K562 (cell line): ENCODE data around the gene CHN2. TPM values are rescaled to one million over a fixed set of nuclear protein-coding genes. Genes with fewer than 3 reads are reported as not detected.

Experiments
- ATAC-seq: fragments of 200-7000 bp; cut with Tn5 transposase; 3 replicates; pipeline ENCODE4 v1.9.1; 2020; ENCODE audit warnings: moderate library complexity
- BruUV-seq: library from RNA; stranded (reverse); fragments of 400-500 nt; replicated peaks from 2 replicates; lab custom pipeline; 2021; lab: Mats Ljungman, UMichigan
- CTCF ChIA-PET: fragments of 300-600 bp; formaldehyde crosslinking; extraction: SDS; loops from one replicate; lab custom pipeline; 2021; ENCODE audit warnings: low intra/inter-chr PET ratio; lab: Yijun Ruan, JAX
- POLR2A ChIA-PET: fragments of 300-600, 350-650 bp; sonication (Branson Sonifier 250); formaldehyde crosslinking; extraction: SDS; loops from one replicate; lab custom pipeline; 2021; ENCODE audit warnings: antibody characterized with exemption, inconsistent platforms; lab: Yijun Ruan, JAX
- DNase-seq, 4 experiments: peaks; one replicate each; pipeline versions ENCODE4 v3.0.0 to v3.0.0-alpha.2; 2011 to 2018; ENCODE audit warnings: low spot score in 3 of 4, mixed read lengths in 3 of 4; ENCODE audit errors: extremely low read depth in 1 of 4
- FAIRE-seq: peaks from 2 replicates; lab custom pipeline; 2011; peaks lifted over from hg19 to GRCh38; lab: Jason Lieb, UNC
- H2AFZ ChIP-seq: 2 replicates; pipeline ENCODE4 v1.6.0; 2011; ENCODE audit warnings: low read depth, low read length, control low read depth, inconsistent platforms
- H3K27ac ChIP-seq: fragments of 200-600 bp; 3 replicates; pipeline ENCODE4 v1.8.0; 2011; ENCODE audit warnings: low read depth, mild to moderate bottlenecking, control low read depth, inconsistent platforms, low read length, moderate library complexity, mixed read lengths; ENCODE audit errors: extremely low read depth
- H3K27me3 ChIP-seq, 2 experiments: fragments of 300-600 bp in 1 of 2; 2 replicates in 1 of 2; 3 replicates in 1 of 2; pipeline versions ENCODE4 v1.6.0 to v1.8.0; 2011; ENCODE audit warnings: inconsistent platforms in 2 of 2, low read length in 2 of 2, mild to moderate bottlenecking in 1 of 2, mixed read lengths in 1 of 2, moderate library complexity in 1 of 2; ENCODE audit not compliant: control insufficient read depth in 2 of 2, insufficient read depth in 2 of 2
- H3K36me3 ChIP-seq: fragments of 300-600 bp; 3 replicates; pipeline ENCODE4 v1.8.0; 2011; ENCODE audit warnings: mild to moderate bottlenecking, low read length, inconsistent platforms; ENCODE audit not compliant: control insufficient read depth, insufficient read depth
- H3K4me1 ChIP-seq, 2 experiments: fragments of 200-600 bp in 1 of 2; replicated peaks in 1 of 2; 2 replicates in 1 of 2; 3 replicates in 1 of 2; pipeline versions ENCODE4 v1.5.1 to v1.8.0; 2011; ENCODE audit warnings: inconsistent platforms in 2 of 2, low read length in 2 of 2, mild to moderate bottlenecking in 1 of 2, mixed read lengths in 1 of 2, moderate library complexity in 1 of 2; ENCODE audit not compliant: control insufficient read depth in 2 of 2, insufficient read depth in 2 of 2
- H3K4me2 ChIP-seq: 2 replicates; pipeline ENCODE4 v1.6.1; 2011; ENCODE audit warnings: low read length, control low read depth, inconsistent platforms, mixed read lengths; ENCODE audit not compliant: insufficient read depth
- H3K4me3 ChIP-seq: fragments of 200-600 bp; sonication (generic), shearing (Covaris generic); 2 replicates; pipeline ENCODE4 v1.5.1; 2016; ENCODE audit warnings: control low read depth, inconsistent platforms
- H3K79me2 ChIP-seq: fragments of 200-600 bp; 3 replicates; pipeline ENCODE4 v1.8.0; 2011; ENCODE audit warnings: low read length, inconsistent platforms; ENCODE audit not compliant: control insufficient read depth, insufficient read depth
- H3K9ac ChIP-seq, 2 experiments: 2 replicates each; pipeline versions ENCODE4 v1.6.0 to v1.6.1; 2011; ENCODE audit warnings: low read depth in 2 of 2, low read length in 2 of 2, control low read depth in 1 of 2, inconsistent platforms in 1 of 2, mild to moderate bottlenecking in 1 of 2, mixed read lengths in 1 of 2; ENCODE audit not compliant: insufficient read depth in 1 of 2
- H3K9me1 ChIP-seq: one replicate; pipeline ENCODE4 v1.6.0; 2011; ENCODE audit warnings: inconsistent platforms, mild to moderate bottlenecking, low read length, moderate library complexity; ENCODE audit not compliant: control insufficient read depth, insufficient read depth
- H3K9me3 ChIP-seq: replicated peaks from 2 replicates; pipeline ENCODE4 v1.5.1; 2011; ENCODE audit warnings: low read depth, low read length, inconsistent platforms; ENCODE audit not compliant: control insufficient read depth, insufficient read depth
- H4K20me1 ChIP-seq: replicated peaks from 2 replicates; pipeline ENCODE4 v1.6.1; 2011; ENCODE audit warnings: low read length, inconsistent platforms, mixed read lengths; ENCODE audit not compliant: control insufficient read depth, insufficient read depth
- C11orf30 ChIP-seq: fragments of 450-650 bp; IDR thresholded peaks from 2 replicates; pipeline ENCODE4 v1.6.1; 2016; ENCODE audit warnings: low read depth, mild to moderate bottlenecking
- CBX1 ChIP-seq: sonication (generic); IDR thresholded peaks from 2 replicates; pipeline ENCODE4 v1.6.1; 2016; ENCODE audit warnings: antibody characterized with exemption, low read depth, mild to moderate bottlenecking
- CTCF ChIP-seq, 3 experiments: IDR thresholded peaks in 2 of 3; conservative IDR thresholded peaks in 1 of 3; 2 replicates each; pipeline ENCODE4 v1.5.1; 2011 to 2012; ENCODE audit warnings: low read length in 3 of 3, mild to moderate bottlenecking in 3 of 3, control low read depth in 2 of 3, improper control_type of control experiment in 1 of 3, inconsistent platforms in 1 of 3, low read depth in 1 of 3, mixed read lengths in 1 of 3, moderate library complexity in 1 of 3; ENCODE audit not compliant: insufficient read depth in 2 of 3
- HOMEZ ChIP-seq: fragments of 250-450 bp; sonication (Bioruptor Pico); IDR thresholded peaks from 2 replicates; pipeline ENCODE4 v1.4.0; 2020; ENCODE audit warnings: mild to moderate bottlenecking, moderate library complexity
- KHSRP ChIP-seq: fragments of 450-650 bp; IDR thresholded peaks from 2 replicates; pipeline ENCODE4 v1.6.1; 2017
- MTA2 ChIP-seq: fragments of 450-650 bp; IDR thresholded peaks from 2 replicates; pipeline ENCODE4 v1.6.1; 2016; ENCODE audit warnings: low read depth
- NR3C1 ChIP-seq: sonication (generic); formaldehyde crosslinking; IDR thresholded peaks from 2 replicates; pipeline ENCODE4 v1.8.1; 2022; ENCODE audit warnings: missing genetic modification reagents
- RAD21 ChIP-seq, 2 experiments: fragments of 250-450 bp in 1 of 2; fragments of 450-650 bp in 1 of 2; sonication (Bioruptor Pico) in 1 of 2; formaldehyde crosslinking in 1 of 2; IDR thresholded peaks in 1 of 2; conservative IDR thresholded peaks in 1 of 2; 2 replicates each; pipeline versions ENCODE4 v1.4.0 to v1.8.0; 2020 to 2022; ENCODE audit warnings: mild to moderate bottlenecking in 2 of 2, moderate library complexity in 1 of 2
- SLC30A9 ChIP-seq: fragments of 250-450 bp; sonication (Bioruptor Pico); IDR thresholded peaks from 2 replicates; pipeline ENCODE4 v1.8.0; 2022; ENCODE audit warnings: mild to moderate bottlenecking, moderate library complexity
- SREBF1 ChIP-seq: fragments of 150-350 bp; IDR thresholded peaks from 2 replicates; pipeline ENCODE4 v1.6.1; 2014; ENCODE audit warnings: antibody characterized with exemption, low read depth, low read length, borderline replicate concordance
- TCF7L2 ChIP-seq: fragments of 150-350 bp; IDR thresholded peaks from 2 replicates; pipeline ENCODE4 v1.6.1; 2016; ENCODE audit warnings: low read depth, mild to moderate bottlenecking, low read length, moderate library complexity
- ZFP91 ChIP-seq: sonication (generic); formaldehyde crosslinking; IDR thresholded peaks from 2 replicates; pipeline ENCODE4 v1.8.0; 2022; ENCODE audit warnings: mild to moderate bottlenecking, missing genetic modification reagents
- ZNF217 ChIP-seq: sonication (generic); formaldehyde crosslinking; IDR thresholded peaks from 2 replicates; pipeline ENCODE4 v1.8.0; 2022; ENCODE audit warnings: mild to moderate bottlenecking, missing genetic modification reagents
- WGBS: fragments of 100-300 bp; shearing (Covaris generic); methylation state at CpG from one replicate; pipeline ENCODE4 v1.1.6; 2016; ENCODE audit warnings: low coverage, mixed read lengths; ENCODE audit not compliant: insufficient coverage; ENCODE audit errors: missing lambda C conversion rate; 5-methylcytosine and 5-hydroxymethylcytosine counted together
- in situ Hi-C: fragments of 300-500 bp; cut with MboI; formaldehyde crosslinking; loops from 4 replicates; pipeline ENCODE4 v1.15.0; 2018; ENCODE audit warnings: inconsistent platforms, mixed read lengths
- intact Hi-C: fragments of 100-400 bp; cut with micrococcal nuclease; formaldehyde crosslinking; loops from 2 replicates; pipeline ENCODE4 v1.14.2; 2022
- polyA plus RNA-seq, 8 experiments: library from polyadenylated mRNA; depleted of rRNA in 4 of 8; stranded (reverse) in 5 of 8; unstranded in 3 of 8; fragments of >200 nt; fragmentation: Nextera tagmentation in 2 of 8; fragmentation: Illumina TruSeq in 1 of 8; extraction: Ambion mirVana in 2 of 8; extraction: Trizol in 1 of 8; gene quantifications; 2 replicates each; pipeline versions ENCODE4 v1.2.1 to v1.2.3, GENCODE V29; 2011 to 2014; ENCODE audit warnings: inconsistent platforms in 1 of 8, missing spikeins in 1 of 8
- total RNA-seq, 7 experiments: library from RNA; depleted of rRNA in 6 of 7; stranded (reverse); fragments of >200 nt in 6 of 7; fragmentation: Illumina TruSeq in 2 of 7; extraction: Trizol in 2 of 7; gene quantifications; 2 replicates each; pipeline versions ENCODE4 v1.2.1 to v1.2.3, GENCODE V29; 2011 to 2021; ENCODE audit warnings: low replicate concordance in 1 of 7
- TF ChIP-seq, protein P1 (sequence below), 2 experiments: fragments of 450-650 bp; conservative IDR thresholded peaks; 2 replicates each; pipeline ENCODE4 v1.6.1; 2017; ENCODE audit warnings: mild to moderate bottlenecking in 2 of 2, moderate library complexity in 2 of 2
- TF ChIP-seq, protein P2 (sequence below): fragments of 250-450 bp; sonication (Bioruptor Pico); IDR thresholded peaks from 2 replicates; pipeline ENCODE4 v1.8.0; 2022; ENCODE audit warnings: moderate library complexity, mild to moderate bottlenecking, inconsistent platforms

The CHN2 gene
- total and polyA plus RNA-seq, 9 of the 15 experiments (the other 6 are each of a cell fraction or from before 2014, with no cell fraction given) = 0.12 to 2.1 (median 0.31) TPM; not detected in 1

DNA sequence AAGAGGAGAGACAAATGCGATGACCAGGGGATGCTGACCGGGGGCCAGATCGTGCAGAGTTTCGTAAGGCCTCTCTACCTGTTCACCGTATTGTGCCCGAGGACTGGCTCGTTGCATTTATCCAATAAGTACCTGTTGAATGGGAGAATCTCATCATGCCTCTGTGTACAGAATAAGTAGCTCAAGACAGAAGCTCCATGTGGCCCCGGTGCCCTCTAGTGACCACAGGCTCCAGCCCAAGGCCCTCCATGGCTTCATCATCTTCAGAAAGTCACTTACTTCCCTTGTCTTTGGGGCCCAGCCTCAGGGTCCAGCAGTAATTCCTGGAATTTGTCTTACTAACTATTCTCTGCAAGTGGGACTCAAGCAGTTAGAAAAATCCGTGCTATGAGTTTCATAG is 151.0 kb downstream of the CHN2 start:
- ChIA-PET CTCF (no interaction called here), POLR2A (interaction anchor here (1.5 kb wide), 1 partner anchor 12 kb away, joined by 4 read pairs; no protein-coding TSS in a partner anchor)
- Histone ChIP-seq H3K9ac (no peak overlapping the region), H3K4me2 (no peak overlapping the region), H3K36me3 (no peaks in the 10 kb centered on the region), H4K20me1 (no peaks in the 10 kb centered on the region), H3K9me1 (no peaks in the 10 kb centered on the region), H3K79me2 (no peaks in the 10 kb centered on the region), H2AFZ (no peak overlapping the region), H3K27me3 (no peaks in the 10 kb centered on the region; a peak in 1 of 5 replicates), H3K4me1 (no peaks in the 10 kb centered on the region), H3K4me3 (no peak overlapping the region), H3K27ac (no peak overlapping the region), H3K9me3 (no peaks in the 10 kb centered on the region)
- BruUV-seq = no TSS peak
- under 1% methylated on average over 9 of the region's 9 CpGs for WGBS
- FAIRE-seq (no peak), DNase-seq (peak in 1 of 4 experiments; percentile 3), ATAC-seq (no peak)
- TF ChIP-seq MTA2 (no peak), HOMEZ (CRISPR knock-in tag) (no peak), TCF7L2 (no peak), SREBF1 (no peak), CTCF (IDR thresholded peaks at IDR 0.05 in 2 of 3, conservative IDR thresholded peaks at IDR 0.05 in 1 of 3; ENCODE audit: insufficient read depth in 2 of 3, low read depth in 1 of 3, low read length in 3 of 3) (peak in 2 of 3 experiments; percentile 14 to 37; a peak in 2 of 6 replicates), SLC30A9 (CRISPR knock-in tag) (no peak), NR3C1 (CRISPR knock-in tag) (no peak), KHSRP (no peak), ZNF217 (CRISPR knock-in tag) (no peak), RAD21 (CRISPR knock-in tag; conservative IDR thresholded peaks at IDR 0.05 in 1 of 2, IDR thresholded peaks at IDR 0.05 in 1 of 2) (peak; percentile 7 to 22; a peak in 1 of 4 replicates), ZFP91 (no peak), CBX1 (no peak), C11orf30 (no peak)
- TF ChIP-seq, protein P1, sequence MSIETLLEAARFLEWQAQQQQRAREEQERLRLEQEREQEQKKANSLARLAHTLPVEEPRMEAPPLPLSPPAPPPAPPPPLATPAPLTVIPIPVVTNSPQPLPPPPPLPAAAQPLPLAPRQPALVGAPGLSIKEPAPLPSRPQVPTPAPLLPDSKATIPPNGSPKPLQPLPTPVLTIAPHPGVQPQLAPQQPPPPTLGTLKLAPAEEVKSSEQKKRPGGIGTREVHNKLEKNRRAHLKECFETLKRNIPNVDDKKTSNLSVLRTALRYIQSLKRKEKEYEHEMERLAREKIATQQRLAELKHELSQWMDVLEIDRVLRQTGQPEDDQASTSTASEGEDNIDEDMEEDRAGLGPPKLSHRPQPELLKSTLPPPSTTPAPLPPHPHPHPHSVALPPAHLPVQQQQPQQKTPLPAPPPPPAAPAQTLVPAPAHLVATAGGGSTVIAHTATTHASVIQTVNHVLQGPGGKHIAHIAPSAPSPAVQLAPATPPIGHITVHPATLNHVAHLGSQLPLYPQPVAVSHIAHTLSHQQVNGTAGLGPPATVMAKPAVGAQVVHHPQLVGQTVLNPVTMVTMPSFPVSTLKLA (conservative IDR thresholded peaks at IDR 0.05) = no peak
- TF ChIP-seq, protein P2, sequence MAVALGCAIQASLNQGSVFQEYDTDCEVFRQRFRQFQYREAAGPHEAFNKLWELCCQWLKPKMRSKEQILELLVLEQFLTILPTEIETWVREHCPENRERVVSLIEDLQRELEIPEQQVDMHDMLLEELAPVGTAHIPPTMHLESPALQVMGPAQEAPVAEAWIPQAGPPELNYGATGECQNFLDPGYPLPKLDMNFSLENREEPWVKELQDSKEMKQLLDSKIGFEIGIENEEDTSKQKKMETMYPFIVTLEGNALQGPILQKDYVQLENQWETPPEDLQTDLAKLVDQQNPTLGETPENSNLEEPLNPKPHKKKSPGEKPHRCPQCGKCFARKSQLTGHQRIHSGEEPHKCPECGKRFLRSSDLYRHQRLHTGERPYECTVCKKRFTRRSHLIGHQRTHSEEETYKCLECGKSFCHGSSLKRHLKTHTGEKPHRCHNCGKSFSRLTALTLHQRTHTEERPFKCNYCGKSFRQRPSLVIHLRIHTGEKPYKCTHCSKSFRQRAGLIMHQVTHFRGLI = no peak
- in situ Hi-C loops = no loop called here
- intact Hi-C loops = no loop called here
